ENCODE results near the gene PLXNB3.

Gene PLXNB3

GRCh38 chrX:153769865-153770600 lies 6.0 kb downstream of the PLXNB3 start:
- no peak for TF ChIP-seq CTCF (IDR thresholded peaks at IDR 0.05; ENCODE audit: insufficient read depth, low read length, missing control alignments)
- CTCF ChIA-PET, result no interaction called here
- H3K4me3 ChIP-seq (ENCODE audit: low read depth, low read length), result no peak overlapping the region
- POLR2A ChIA-PET, result no interaction called here
- no peak for DNase-seq (ENCODE audit: low read depth, low spot score)

DNA sequence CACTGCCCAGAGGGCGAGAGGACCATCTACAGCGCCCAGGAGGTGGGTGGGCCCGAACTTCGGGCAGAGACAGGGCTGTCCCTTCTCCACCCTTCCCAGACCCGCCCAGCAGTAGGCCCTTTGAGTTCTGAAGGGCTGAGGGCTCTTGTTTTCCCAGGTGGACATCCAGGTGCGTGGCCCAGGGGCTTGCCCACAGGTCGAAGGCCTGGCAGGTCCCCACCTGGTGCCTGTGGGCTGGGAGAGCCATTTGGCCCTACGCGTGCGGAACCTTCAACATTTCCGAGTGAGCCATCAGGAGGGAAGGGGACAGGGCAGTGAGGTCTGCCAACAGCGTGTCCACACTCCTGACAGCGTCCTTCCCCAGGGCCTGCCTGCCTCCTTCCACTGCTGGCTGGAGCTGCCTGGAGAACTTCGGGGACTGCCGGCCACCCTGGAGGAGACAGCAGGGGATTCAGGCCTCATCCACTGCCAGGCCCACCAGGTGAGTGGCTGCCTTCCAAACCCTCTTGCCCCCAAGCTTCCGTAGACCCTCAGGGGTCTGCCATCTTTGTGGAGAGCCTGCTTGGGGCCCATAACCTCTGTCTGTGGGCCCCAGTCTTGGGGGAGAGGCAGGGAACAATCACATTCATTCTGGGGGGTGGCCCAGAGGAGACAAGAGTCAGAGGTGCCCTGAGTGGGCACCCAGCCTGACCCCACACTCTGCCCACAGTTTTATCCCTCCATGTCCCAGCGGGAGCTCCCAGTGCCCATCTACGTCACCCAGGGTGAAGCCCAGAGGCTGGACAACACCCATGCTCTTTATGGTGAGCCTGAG lies 6.8 kb downstream of the PLXNB3 start:
- no peak for DNase-seq (ENCODE audit: low read depth, low spot score)
- TF ChIP-seq CTCF (IDR thresholded peaks at IDR 0.05; ENCODE audit: insufficient read depth, low read length, missing control alignments), result no peak
- H3K4me3 ChIP-seq (ENCODE audit: low read depth, low read length), result no peak overlapping the region
- CTCF ChIA-PET, result no interaction called here
- POLR2A ChIA-PET, result no interaction called here

DNA sequence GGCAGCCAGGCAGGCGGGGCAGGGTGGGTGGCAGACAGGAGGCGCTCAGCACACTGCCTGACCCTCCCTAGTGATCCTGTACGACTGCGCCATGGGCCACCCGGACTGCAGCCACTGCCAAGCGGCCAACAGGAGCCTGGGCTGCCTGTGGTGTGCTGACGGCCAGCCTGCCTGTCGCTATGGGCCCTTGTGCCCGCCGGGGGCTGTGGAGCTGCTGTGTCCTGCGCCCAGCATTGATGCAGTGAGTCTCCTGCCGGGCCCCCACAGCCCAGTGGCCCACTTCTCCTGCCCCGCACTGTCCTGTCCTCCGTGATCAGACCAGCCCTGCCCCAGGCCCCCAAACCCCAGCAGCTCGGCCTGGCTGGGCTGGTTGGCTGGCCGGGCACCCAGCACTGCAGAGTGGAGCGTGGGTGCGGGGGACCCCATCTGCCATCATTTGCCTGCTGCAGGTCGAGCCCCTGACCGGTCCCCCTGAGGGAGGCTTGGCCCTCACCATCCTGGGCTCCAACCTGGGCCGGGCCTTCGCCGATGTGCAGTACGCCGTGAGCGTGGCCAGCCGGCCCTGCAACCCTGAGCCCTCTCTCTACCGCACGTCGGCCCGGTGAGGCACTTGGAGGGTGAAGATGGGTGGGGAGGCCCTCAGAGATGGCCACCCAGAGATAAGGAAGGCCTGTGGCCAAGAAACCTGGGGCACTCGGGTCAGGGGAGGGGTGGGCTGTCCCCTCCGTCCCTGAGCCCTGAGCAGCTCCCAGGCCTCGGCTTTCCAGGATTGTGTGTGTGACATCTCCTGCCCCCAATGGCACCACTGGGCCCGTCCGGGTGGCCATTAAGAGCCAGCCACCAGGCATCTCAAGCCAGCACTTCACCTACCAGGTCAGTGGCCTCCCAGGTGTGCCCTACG lies 7.6 kb downstream of the PLXNB3 start:
- POLR2A ChIA-PET, result no interaction called here
- CTCF ChIA-PET, result interaction anchor here (1.5 kb wide), 1 partner anchor 175 kb away, joined by 4 read pairs; no protein-coding TSS in a partner anchor
- H3K4me3 ChIP-seq (ENCODE audit: low read depth, low read length), result no peak overlapping the region
- DNase-seq (ENCODE audit: low read depth, low spot score), result no peak
- no peak for TF ChIP-seq CTCF (IDR thresholded peaks at IDR 0.05; ENCODE audit: insufficient read depth, low read length, missing control alignments)

DNA sequence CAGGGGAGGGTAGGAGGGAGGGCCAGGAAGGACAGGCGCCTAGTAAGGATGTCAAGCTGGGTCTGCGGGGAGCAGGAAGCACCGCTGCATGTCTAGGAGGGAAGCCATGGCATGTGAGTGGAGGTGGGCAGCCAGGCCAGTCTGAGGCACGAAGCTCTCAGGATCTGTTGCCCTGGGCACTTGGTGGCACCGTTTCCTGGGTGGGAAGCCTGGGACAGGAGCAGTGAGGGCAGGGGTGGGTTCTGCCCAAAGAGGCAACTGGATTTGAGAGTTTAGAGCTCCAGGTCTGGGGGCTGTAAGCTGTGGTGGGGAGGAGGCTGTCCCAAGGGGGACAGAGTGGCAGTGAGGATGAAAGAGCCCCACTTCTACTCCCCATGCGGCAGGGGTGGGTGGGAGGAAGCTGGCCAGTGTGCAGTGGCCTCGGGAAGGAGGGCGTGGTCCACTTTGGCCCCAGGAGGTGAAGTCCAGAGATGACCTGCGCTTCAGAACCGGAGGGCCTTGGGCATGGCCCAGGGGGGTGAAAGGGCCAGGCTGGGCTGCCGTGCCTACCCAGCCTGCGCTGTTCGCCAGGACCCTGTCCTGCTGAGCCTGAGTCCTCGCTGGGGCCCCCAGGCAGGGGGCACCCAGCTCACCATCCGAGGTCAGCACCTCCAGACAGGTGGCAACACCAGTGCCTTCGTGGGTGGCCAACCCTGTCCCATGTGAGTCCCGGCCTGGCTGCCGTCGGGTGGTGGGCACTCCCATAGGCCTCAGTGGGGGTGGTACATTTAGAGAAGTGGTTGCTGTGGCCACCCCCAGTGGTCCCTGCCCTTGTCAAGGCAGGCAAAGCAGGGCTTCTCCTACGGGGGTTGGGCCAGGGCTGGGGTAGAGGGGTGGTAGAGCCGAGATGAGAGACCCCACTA lies 8.5 kb downstream of the PLXNB3 start:
- CTCF ChIA-PET, result interaction anchor here (1.5 kb wide), 1 partner anchor 174 kb away, joined by 4 read pairs; no protein-coding TSS in a partner anchor
- no peak overlapping the region for H3K4me3 ChIP-seq (ENCODE audit: low read depth, low read length)
- POLR2A ChIA-PET, result no interaction called here
- no peak for DNase-seq (ENCODE audit: low read depth, low spot score)
- TF ChIP-seq CTCF (IDR thresholded peaks at IDR 0.05; ENCODE audit: insufficient read depth, low read length, missing control alignments), result no peak

DNA sequence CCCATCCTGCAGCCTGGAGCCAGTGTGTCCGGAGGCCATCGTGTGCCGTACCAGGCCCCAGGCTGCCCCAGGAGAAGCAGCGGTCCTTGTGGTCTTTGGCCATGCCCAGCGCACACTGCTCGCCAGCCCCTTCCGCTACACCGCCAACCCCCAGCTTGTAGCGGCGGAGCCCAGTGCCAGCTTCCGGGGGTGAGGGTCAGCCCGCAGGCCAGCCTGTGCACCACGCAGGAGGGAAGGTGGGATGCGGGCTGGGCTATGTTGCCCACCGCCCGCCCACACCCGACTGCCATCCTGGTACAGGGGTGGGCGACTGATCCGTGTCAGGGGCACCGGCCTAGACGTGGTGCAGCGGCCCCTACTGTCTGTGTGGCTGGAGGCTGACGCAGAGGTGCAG lies 9.2 kb downstream of the PLXNB3 start:
- TF ChIP-seq CTCF (IDR thresholded peaks at IDR 0.05; ENCODE audit: insufficient read depth, low read length, missing control alignments), result no peak
- POLR2A ChIA-PET, result no interaction called here
- H3K4me3 ChIP-seq (ENCODE audit: low read depth, low read length), result no peak overlapping the region
- CTCF ChIA-PET, result no interaction called here
- no peak for DNase-seq (ENCODE audit: low read depth, low spot score)
